Keratinocyte (primary cell): ENCODE results near the gene ILDR1.

Source experiments
- CTCF ChIP-seq, 3 experiments: IDR thresholded peaks in 1 of 3; conservative IDR thresholded peaks in 1 of 3; optimal IDR thresholded peaks in 1 of 3; 2 replicates in 2 of 3; 3 replicates in 1 of 3; pipeline versions ENCODE3 to v1.5.1; 2011; ENCODE audit warnings: low read length in 3 of 3, mild to moderate bottlenecking in 3 of 3, moderate library complexity in 2 of 3, control low read depth in 1 of 3, inconsistent platforms in 1 of 3; ENCODE audit not compliant: insufficient read depth in 2 of 3; ENCODE audit errors: extremely low read depth in 1 of 3
- EZH2 ChIP-seq: IDR thresholded peaks from one replicate; pipeline ENCODE4 v1.6.1; 2012; ENCODE audit warnings: inconsistent platforms, mild to moderate bottlenecking, low read length, moderate library complexity

- no peak for TF ChIP-seq CTCF (optimal IDR thresholded peaks at IDR 0.05 in 1 of 3, IDR thresholded peaks at IDR 0.05 in 1 of 3, conservative IDR thresholded peaks at IDR 0.05 in 1 of 3; ENCODE audit: extremely low read depth in 1 of 3, insufficient read depth in 2 of 3, low read length in 3 of 3)
- no peak for TF ChIP-seq EZH2
Observed at GRCh38 chr3:122066331-122067213, 44.5 kb upstream of the ILDR1 start.
